K562 (cell line): ENCODE results near the gene RAB3IP. TPM values are rescaled to one million over a fixed set of nuclear protein-coding genes. Genes with fewer than 3 reads are reported as not detected.

ENCODE experiments used
- ATAC-seq: fragments of 200-7000 bp; cut with Tn5 transposase; 3 replicates; pipeline ENCODE4 v1.9.1; 2020; ENCODE audit warnings: moderate library complexity
- BruUV-seq: library from RNA; stranded (reverse); fragments of 400-500 nt; replicated peaks from 2 replicates; lab custom pipeline; 2021; lab: Mats Ljungman, UMichigan
- CTCF ChIA-PET: fragments of 300-600 bp; formaldehyde crosslinking; extraction: SDS; loops from one replicate; lab custom pipeline; 2021; ENCODE audit warnings: low intra/inter-chr PET ratio; lab: Yijun Ruan, JAX
- POLR2A ChIA-PET: fragments of 300-600, 350-650 bp; sonication (Branson Sonifier 250); formaldehyde crosslinking; extraction: SDS; loops from one replicate; lab custom pipeline; 2021; ENCODE audit warnings: antibody characterized with exemption, inconsistent platforms; lab: Yijun Ruan, JAX
- DNase-seq, 4 experiments: peaks; one replicate each; pipeline versions ENCODE4 v3.0.0 to v3.0.0-alpha.2; 2011 to 2018; ENCODE audit warnings: low spot score in 3 of 4, mixed read lengths in 3 of 4; ENCODE audit errors: extremely low read depth in 1 of 4
- FAIRE-seq: peaks from 2 replicates; lab custom pipeline; 2011; peaks lifted over from hg19 to GRCh38; lab: Jason Lieb, UNC
- H2AFZ ChIP-seq: 2 replicates; pipeline ENCODE4 v1.6.0; 2011; ENCODE audit warnings: low read depth, low read length, control low read depth, inconsistent platforms
- H3K27ac ChIP-seq: fragments of 200-600 bp; 3 replicates; pipeline ENCODE4 v1.8.0; 2011; ENCODE audit warnings: low read depth, mild to moderate bottlenecking, control low read depth, inconsistent platforms, low read length, moderate library complexity, mixed read lengths; ENCODE audit errors: extremely low read depth
- H3K27me3 ChIP-seq, 2 experiments: fragments of 300-600 bp in 1 of 2; 2 replicates in 1 of 2; 3 replicates in 1 of 2; pipeline versions ENCODE4 v1.6.0 to v1.8.0; 2011; ENCODE audit warnings: inconsistent platforms in 2 of 2, low read length in 2 of 2, mild to moderate bottlenecking in 1 of 2, mixed read lengths in 1 of 2, moderate library complexity in 1 of 2; ENCODE audit not compliant: control insufficient read depth in 2 of 2, insufficient read depth in 2 of 2
- H3K36me3 ChIP-seq: fragments of 300-600 bp; 3 replicates; pipeline ENCODE4 v1.8.0; 2011; ENCODE audit warnings: mild to moderate bottlenecking, low read length, inconsistent platforms; ENCODE audit not compliant: control insufficient read depth, insufficient read depth
- H3K4me1 ChIP-seq, 2 experiments: fragments of 200-600 bp in 1 of 2; replicated peaks in 1 of 2; 2 replicates in 1 of 2; 3 replicates in 1 of 2; pipeline versions ENCODE4 v1.5.1 to v1.8.0; 2011; ENCODE audit warnings: inconsistent platforms in 2 of 2, low read length in 2 of 2, mild to moderate bottlenecking in 1 of 2, mixed read lengths in 1 of 2, moderate library complexity in 1 of 2; ENCODE audit not compliant: control insufficient read depth in 2 of 2, insufficient read depth in 2 of 2
- H3K4me2 ChIP-seq: 2 replicates; pipeline ENCODE4 v1.6.1; 2011; ENCODE audit warnings: low read length, control low read depth, inconsistent platforms, mixed read lengths; ENCODE audit not compliant: insufficient read depth
- H3K4me3 ChIP-seq: fragments of 200-600 bp; sonication (generic), shearing (Covaris generic); 2 replicates; pipeline ENCODE4 v1.5.1; 2016; ENCODE audit warnings: control low read depth, inconsistent platforms
- H3K79me2 ChIP-seq: fragments of 200-600 bp; 3 replicates; pipeline ENCODE4 v1.8.0; 2011; ENCODE audit warnings: low read length, inconsistent platforms; ENCODE audit not compliant: control insufficient read depth, insufficient read depth
- H3K9ac ChIP-seq, 2 experiments: 2 replicates each; pipeline versions ENCODE4 v1.6.0 to v1.6.1; 2011; ENCODE audit warnings: low read depth in 2 of 2, low read length in 2 of 2, control low read depth in 1 of 2, inconsistent platforms in 1 of 2, mild to moderate bottlenecking in 1 of 2, mixed read lengths in 1 of 2; ENCODE audit not compliant: insufficient read depth in 1 of 2
- H3K9me1 ChIP-seq: one replicate; pipeline ENCODE4 v1.6.0; 2011; ENCODE audit warnings: inconsistent platforms, mild to moderate bottlenecking, low read length, moderate library complexity; ENCODE audit not compliant: control insufficient read depth, insufficient read depth
- H3K9me3 ChIP-seq: replicated peaks from 2 replicates; pipeline ENCODE4 v1.5.1; 2011; ENCODE audit warnings: low read depth, low read length, inconsistent platforms; ENCODE audit not compliant: control insufficient read depth, insufficient read depth
- H4K20me1 ChIP-seq: replicated peaks from 2 replicates; pipeline ENCODE4 v1.6.1; 2011; ENCODE audit warnings: low read length, inconsistent platforms, mixed read lengths; ENCODE audit not compliant: control insufficient read depth, insufficient read depth
- CCAR2 ChIP-seq: fragments of 200-400 bp; formaldehyde crosslinking; IDR thresholded peaks from 2 replicates; pipeline ENCODE4 v1.6.1; 2017; ENCODE audit warnings: mild to moderate bottlenecking, low read depth, low read length
- HMG20A ChIP-seq: fragments of 450-650 bp; formaldehyde crosslinking; conservative IDR thresholded peaks from 2 replicates; pipeline ENCODE4 v1.4.0; 2020; ENCODE audit warnings: mild to moderate bottlenecking, mixed read lengths
- MCM7 ChIP-seq, 2 experiments: fragments of 450-650 bp; IDR thresholded peaks; 2 replicates each; pipeline ENCODE4 v1.6.1; 2016 to 2018
- NUFIP1 ChIP-seq: fragments of 450-650 bp; IDR thresholded peaks from 2 replicates; pipeline ENCODE4 v1.6.1; 2018; ENCODE audit not compliant: partially characterized antibody
- PHB2 ChIP-seq: fragments of 450-650 bp; IDR thresholded peaks from 2 replicates; pipeline ENCODE4 v1.6.1; 2017; ENCODE audit warnings: low read depth
- SMAD1 ChIP-seq: fragments of 150-350 bp; IDR thresholded peaks from 2 replicates; pipeline ENCODE4 v1.6.1; 2014; ENCODE audit warnings: low read length, low read depth; ENCODE audit not compliant: partially characterized antibody
- SREBF1 ChIP-seq: fragments of 150-350 bp; IDR thresholded peaks from 2 replicates; pipeline ENCODE4 v1.6.1; 2014; ENCODE audit warnings: antibody characterized with exemption, low read depth, low read length, borderline replicate concordance
- SRF ChIP-seq, 2 experiments: fragments of 250-450, 450-650 bp in 1 of 2; sonication (Bioruptor Pico) in 1 of 2; sonication (generic) in 1 of 2; formaldehyde crosslinking; IDR thresholded peaks; 2 replicates each; pipeline versions ENCODE4 v1.5.0 to v1.5.1; 2020 to 2022; ENCODE audit warnings: mild to moderate bottlenecking in 1 of 2, missing genetic modification reagents in 1 of 2
- STAT6 ChIP-seq: sonication (generic); formaldehyde crosslinking; IDR thresholded peaks from 2 replicates; pipeline ENCODE4 v1.8.1; 2023; ENCODE audit warnings: mild to moderate bottlenecking, missing genetic modification reagents
- XRCC4 ChIP-seq: IDR thresholded peaks from one replicate; pipeline ENCODE4 v1.6.1; 2011; ENCODE audit not compliant: insufficient read depth, insufficient read length; ENCODE audit errors: extremely low read depth
- ZBTB11 ChIP-seq, 3 experiments: fragments of 200-800 bp in 1 of 3; fragments of 250-450 bp in 1 of 3; fragments of 450-650 bp in 1 of 3; sonication (Bioruptor Pico) in 1 of 3; sonication (Bioruptor generic) in 1 of 3; formaldehyde crosslinking in 1 of 3; IDR thresholded peaks; 2 replicates each; pipeline versions ENCODE4 v1.6.1 to v1.8.0; 2016 to 2022; ENCODE audit warnings: mild to moderate bottlenecking in 2 of 3, missing genetic modification characterization in 2 of 3, missing compliant biosample characterization in 1 of 3, moderate library complexity in 1 of 3
- ZNF121 ChIP-seq: sonication (generic); formaldehyde crosslinking; conservative IDR thresholded peaks from 2 replicates; pipeline ENCODE4 v1.8.0; 2022; ENCODE audit warnings: missing genetic modification reagents
- ZNF174 ChIP-seq: fragments of 250-450 bp; sonication (Bioruptor Pico); IDR thresholded peaks from 2 replicates; pipeline ENCODE4 v1.4.0; 2020; ENCODE audit warnings: mild to moderate bottlenecking
- ZNF212 ChIP-seq: fragments of 450-650 bp; formaldehyde crosslinking; IDR thresholded peaks from 2 replicates; pipeline ENCODE4 v1.4.0; 2020; ENCODE audit warnings: mild to moderate bottlenecking
- ZNF696 ChIP-seq: fragments of 250-450 bp; sonication (Bioruptor Pico); conservative IDR thresholded peaks from 2 replicates; pipeline ENCODE4 v1.4.0; 2020; ENCODE audit warnings: mild to moderate bottlenecking, moderate library complexity
- WGBS: fragments of 100-300 bp; shearing (Covaris generic); methylation state at CpG from one replicate; pipeline ENCODE4 v1.1.6; 2016; ENCODE audit warnings: low coverage, mixed read lengths; ENCODE audit not compliant: insufficient coverage; ENCODE audit errors: missing lambda C conversion rate; 5-methylcytosine and 5-hydroxymethylcytosine counted together
- in situ Hi-C: fragments of 300-500 bp; cut with MboI; formaldehyde crosslinking; loops from 4 replicates; pipeline ENCODE4 v1.15.0; 2018; ENCODE audit warnings: inconsistent platforms, mixed read lengths
- intact Hi-C: fragments of 100-400 bp; cut with micrococcal nuclease; formaldehyde crosslinking; loops from 2 replicates; pipeline ENCODE4 v1.14.2; 2022
- polyA plus RNA-seq, 8 experiments: library from polyadenylated mRNA; depleted of rRNA in 4 of 8; stranded (reverse) in 5 of 8; unstranded in 3 of 8; fragments of >200 nt; fragmentation: Nextera tagmentation in 2 of 8; fragmentation: Illumina TruSeq in 1 of 8; extraction: Ambion mirVana in 2 of 8; extraction: Trizol in 1 of 8; gene quantifications; 2 replicates each; pipeline versions ENCODE4 v1.2.1 to v1.2.3, GENCODE V29; 2011 to 2014; ENCODE audit warnings: inconsistent platforms in 1 of 8, missing spikeins in 1 of 8
- total RNA-seq, 7 experiments: library from RNA; depleted of rRNA in 6 of 7; stranded (reverse); fragments of >200 nt in 6 of 7; fragmentation: Illumina TruSeq in 2 of 7; extraction: Trizol in 2 of 7; gene quantifications; 2 replicates each; pipeline versions ENCODE4 v1.2.1 to v1.2.3, GENCODE V29; 2011 to 2021; ENCODE audit warnings: low replicate concordance in 1 of 7
- TF ChIP-seq, protein P1 (sequence below): sonication (generic); formaldehyde crosslinking; IDR thresholded peaks from 2 replicates; pipeline ENCODE4 v1.8.0; 2022; ENCODE audit warnings: missing genetic modification reagents, mild to moderate bottlenecking, moderate library complexity, borderline replicate concordance

Gene RAB3IP
- total and polyA plus RNA-seq, 9 of the 15 experiments (the other 6 are each of a cell fraction or from before 2014, with no cell fraction given), result 5.6 to 25.5 (median 11.3) TPM

GRCh38 chr12:69835081-69835480 lies 96.4 kb downstream of the RAB3IP start:
- Histone ChIP-seq H3K4me1 (no peaks in the 10 kb centered on the region; a peak in 1 of 5 replicates), H3K27ac (no peak overlapping the region), H4K20me1 (no peaks in the 10 kb centered on the region), H3K27me3 (peaks cover 9 to 11% of the 10 kb centered on the region in 2 experiments), H3K9ac (no peak overlapping the region), H3K9me3 (no peaks in the 10 kb centered on the region), H3K4me3 (no peak overlapping the region), H3K4me2 (no peak overlapping the region), H3K36me3 (no peaks in the 10 kb centered on the region), H2AFZ (no peak overlapping the region), H3K79me2 (no peaks in the 10 kb centered on the region), H3K9me1 (no peaks in the 10 kb centered on the region)
- in situ Hi-C loops (no loop called here), intact Hi-C loops (no loop called here)
- 2% methylated on average over 3 of the region's 3 CpGs for WGBS
- ChIA-PET CTCF (no interaction called here), POLR2A (interaction anchor here (0.6 kb wide), 1 partner anchor 10 kb away, joined by 3 read pairs; no protein-coding TSS in a partner anchor)
- BruUV-seq, result no TSS peak
- FAIRE-seq (no peak), ATAC-seq (no peak), DNase-seq (no peak)
- TF ChIP-seq ZNF121 (CRISPR knock-in tag) (no peak), XRCC4 (no peak), ZNF174 (CRISPR knock-in tag) (no peak), SREBF1 (no peak), NUFIP1 (no peak), CCAR2 (no peak), ZNF212 (CRISPR knock-in tag) (no peak), HMG20A (no peak), SRF (CRISPR knock-in tag; IDR thresholded peaks at IDR 0.05) (no peak), ZNF696 (CRISPR knock-in tag) (no peak), ZBTB11 (CRISPR knock-in tag; IDR thresholded peaks at IDR 0.05) (no peak), SMAD1 (no peak), STAT6 (CRISPR knock-in tag) (no peak), PHB2 (no peak), MCM7 (IDR thresholded peaks at IDR 0.05) (no peak)
- TF ChIP-seq, protein P1, sequence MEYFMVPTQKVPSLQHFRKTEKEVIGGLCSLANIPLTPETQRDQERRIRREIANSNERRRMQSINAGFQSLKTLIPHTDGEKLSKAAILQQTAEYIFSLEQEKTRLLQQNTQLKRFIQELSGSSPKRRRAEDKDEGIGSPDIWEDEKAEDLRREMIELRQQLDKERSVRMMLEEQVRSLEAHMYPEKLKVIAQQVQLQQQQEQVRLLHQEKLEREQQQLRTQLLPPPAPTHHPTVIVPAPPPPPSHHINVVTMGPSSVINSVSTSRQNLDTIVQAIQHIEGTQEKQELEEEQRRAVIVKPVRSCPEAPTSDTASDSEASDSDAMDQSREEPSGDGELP, result no peak
